Measurements from ENCODE around the gene BEST2. TPM values are rescaled to one million over a fixed set of nuclear protein-coding genes. Genes with fewer than 3 reads are reported as not detected.

The BEST2 gene
- total RNA-seq, 1 donor, result not detected

GRCh38 chr19:12788042-12788681 lies 36.6 kb downstream of the BEST2 start:
- H3K9me3 ChIP-seq (ENCODE audit: low read depth, low read length), result no peaks in the 10 kb centered on the region
- peaks cover 12% of the 10 kb centered on the region for H4K20me1 ChIP-seq (ENCODE audit: insufficient read depth, low read length)
- DNase-seq (ENCODE audit: insufficient read length, low spot score, missing footprints), result no peak
- H3K4me1 ChIP-seq (ENCODE audit: insufficient read depth, low read length), result peaks cover 31% of the 10 kb centered on the region
- H2AFZ ChIP-seq (ENCODE audit: low read length), result peak overlapping the region; percentile 28
- peak overlapping the region; percentile 98 for H3K4me3 ChIP-seq (ENCODE audit: insufficient read depth, low read length)
- peak overlapping the region; percentile 92 for H3K27ac ChIP-seq (ENCODE audit: low read depth, low read length)
- H3K4me2 ChIP-seq (ENCODE audit: insufficient read depth, low read length), result peak overlapping the region; percentile 88
- TF ChIP-seq CTCF (IDR thresholded peaks at IDR 0.05; ENCODE audit: extremely low read depth, low read depth, low read length), result no peak
- peaks cover 19% of the 10 kb centered on the region for H3K79me2 ChIP-seq (ENCODE audit: insufficient read depth, low read length)
- no peaks in the 10 kb centered on the region for H3K27me3 ChIP-seq (ENCODE audit: insufficient read depth, low read length)
- H3K36me3 ChIP-seq (ENCODE audit: insufficient read depth, low read length), result no peaks in the 10 kb centered on the region

GRCh38 chr19:12788682-12789097 lies 37.1 kb downstream of the BEST2 start:
- Histone ChIP-seq H3K4me2 (ENCODE audit: insufficient read depth, low read length) (peak overlapping the region; percentile 88), H3K79me2 (ENCODE audit: insufficient read depth, low read length) (peaks cover 21% of the 10 kb centered on the region), H4K20me1 (ENCODE audit: insufficient read depth, low read length) (peaks cover 12% of the 10 kb centered on the region), H3K4me1 (ENCODE audit: insufficient read depth, low read length) (peaks cover 26% of the 10 kb centered on the region), H3K9me3 (ENCODE audit: low read depth, low read length) (no peaks in the 10 kb centered on the region), H2AFZ (ENCODE audit: low read length) (peak overlapping the region; percentile 28), H3K27ac (ENCODE audit: low read depth, low read length) (peak overlapping the region; percentile 92), H3K27me3 (ENCODE audit: insufficient read depth, low read length) (no peaks in the 10 kb centered on the region), H3K36me3 (ENCODE audit: insufficient read depth, low read length) (no peaks in the 10 kb centered on the region), H3K4me3 (ENCODE audit: insufficient read depth, low read length) (peak overlapping the region; percentile 98)
- DNase-seq (ENCODE audit: insufficient read length, low spot score, missing footprints), result peak; percentile 95
- TF ChIP-seq CTCF (IDR thresholded peaks at IDR 0.05; ENCODE audit: extremely low read depth, low read depth, low read length), result no peak

GRCh38 chr19:12789098-12789903 lies 37.7 kb downstream of the BEST2 start:
- H2AFZ ChIP-seq (ENCODE audit: low read length), result peak overlapping the region; percentile 18
- no peaks in the 10 kb centered on the region for H3K27me3 ChIP-seq (ENCODE audit: insufficient read depth, low read length)
- DNase-seq (ENCODE audit: insufficient read length, low spot score, missing footprints), result peak; percentile 89
- no peak for TF ChIP-seq CTCF (IDR thresholded peaks at IDR 0.05; ENCODE audit: extremely low read depth, low read depth, low read length)
- H3K27ac ChIP-seq (ENCODE audit: low read depth, low read length), result peak overlapping the region; percentile 92
- peaks cover 28% of the 10 kb centered on the region for H3K4me1 ChIP-seq (ENCODE audit: insufficient read depth, low read length)
- H4K20me1 ChIP-seq (ENCODE audit: insufficient read depth, low read length), result peaks cover 12% of the 10 kb centered on the region
- peak overlapping the region; percentile 98 for H3K4me3 ChIP-seq (ENCODE audit: insufficient read depth, low read length)
- H3K9me3 ChIP-seq (ENCODE audit: low read depth, low read length), result no peaks in the 10 kb centered on the region
- H3K36me3 ChIP-seq (ENCODE audit: insufficient read depth, low read length), result no peaks in the 10 kb centered on the region
- H3K4me2 ChIP-seq (ENCODE audit: insufficient read depth, low read length), result peak overlapping the region; percentile 88
- H3K79me2 ChIP-seq (ENCODE audit: insufficient read depth, low read length), result peaks cover 21% of the 10 kb centered on the region
